OCI-LY7 (cell line): ENCODE results near the gene ZNF143.

ENCODE experiments used
- EZH2phosphoT487 ChIP-seq: fragments of 200-600 bp; sonication (generic); IDR thresholded peaks from 2 replicates; pipeline ENCODE4 v1.6.1; 2018; ENCODE audit warnings: low read depth, borderline replicate concordance, mild to moderate bottlenecking, mixed run types, antibody characterized with exemption, low read length, moderate library complexity, mixed read lengths
- TF ChIP-seq, protein P1 (sequence below): fragments of 200-600 bp; sonication (generic); conservative IDR thresholded peaks from 2 replicates; pipeline ENCODE4 v1.5.1; 2014; ENCODE audit warnings: mild to moderate bottlenecking, antibody characterized with exemption, low read length, moderate library complexity, mixed read lengths

DNA sequence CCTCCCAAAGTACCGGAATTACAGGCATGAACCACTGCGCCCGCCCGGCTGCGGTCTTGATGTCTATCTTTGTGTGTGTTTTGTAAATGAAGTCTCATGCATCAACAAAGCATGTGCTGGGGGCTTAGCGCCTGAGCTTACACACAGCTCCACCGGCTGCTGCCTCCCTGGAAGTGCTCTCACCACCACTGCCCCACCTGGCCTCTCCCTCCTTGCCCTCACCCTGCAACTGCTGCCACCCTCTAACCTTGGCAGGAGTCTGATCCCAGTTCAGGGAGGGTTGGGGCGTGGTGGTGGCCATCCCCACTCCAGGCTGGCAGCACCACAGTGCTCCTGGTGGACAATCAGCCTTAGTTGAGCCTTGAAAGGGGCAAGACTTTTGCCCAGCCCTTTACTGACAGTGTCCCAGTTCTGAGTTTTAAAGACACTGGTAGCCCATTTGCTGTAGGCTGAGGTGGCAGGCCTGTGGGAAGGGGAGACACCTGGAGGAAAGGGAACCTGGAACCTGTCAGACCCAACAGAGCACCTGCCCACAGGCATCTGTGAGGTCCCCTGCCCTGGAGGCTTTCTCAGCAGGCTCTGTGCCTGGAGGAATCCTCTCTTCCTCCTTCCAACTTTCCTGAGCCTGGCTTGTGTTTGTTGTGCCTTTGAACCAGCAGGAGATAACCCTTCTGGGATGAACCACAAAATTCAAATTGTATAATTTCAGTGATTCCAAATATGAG, 70.3 kb downstream of the ZNF143 start:
- TF ChIP-seq, protein P1, sequence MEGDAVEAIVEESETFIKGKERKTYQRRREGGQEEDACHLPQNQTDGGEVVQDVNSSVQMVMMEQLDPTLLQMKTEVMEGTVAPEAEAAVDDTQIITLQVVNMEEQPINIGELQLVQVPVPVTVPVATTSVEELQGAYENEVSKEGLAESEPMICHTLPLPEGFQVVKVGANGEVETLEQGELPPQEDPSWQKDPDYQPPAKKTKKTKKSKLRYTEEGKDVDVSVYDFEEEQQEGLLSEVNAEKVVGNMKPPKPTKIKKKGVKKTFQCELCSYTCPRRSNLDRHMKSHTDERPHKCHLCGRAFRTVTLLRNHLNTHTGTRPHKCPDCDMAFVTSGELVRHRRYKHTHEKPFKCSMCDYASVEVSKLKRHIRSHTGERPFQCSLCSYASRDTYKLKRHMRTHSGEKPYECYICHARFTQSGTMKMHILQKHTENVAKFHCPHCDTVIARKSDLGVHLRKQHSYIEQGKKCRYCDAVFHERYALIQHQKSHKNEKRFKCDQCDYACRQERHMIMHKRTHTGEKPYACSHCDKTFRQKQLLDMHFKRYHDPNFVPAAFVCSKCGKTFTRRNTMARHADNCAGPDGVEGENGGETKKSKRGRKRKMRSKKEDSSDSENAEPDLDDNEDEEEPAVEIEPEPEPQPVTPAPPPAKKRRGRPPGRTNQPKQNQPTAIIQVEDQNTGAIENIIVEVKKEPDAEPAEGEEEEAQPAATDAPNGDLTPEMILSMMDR = no peak
- no peak for TF ChIP-seq EZH2phosphoT487
